SKM-1 treated with dmso at 0.1 percent for 144 hours (cell line): ENCODE results near the gene SSBP4.
A peak's percentile ranks its signal among the peaks of the same experiment; 100 is the strongest.
"Not testable (repeated sequence)": the region's sequence is repeated elsewhere in the genome, so short reads cannot be mapped to it uniquely, and the experiment has no call there.

ENCODE experiments used
- DNase-seq: peaks from one replicate; lab custom pipeline; 2025; ENCODE audit not compliant: unreplicated experiment; lab: John Stamatoyannopoulos, UW

Gene SSBP4

DNA sequence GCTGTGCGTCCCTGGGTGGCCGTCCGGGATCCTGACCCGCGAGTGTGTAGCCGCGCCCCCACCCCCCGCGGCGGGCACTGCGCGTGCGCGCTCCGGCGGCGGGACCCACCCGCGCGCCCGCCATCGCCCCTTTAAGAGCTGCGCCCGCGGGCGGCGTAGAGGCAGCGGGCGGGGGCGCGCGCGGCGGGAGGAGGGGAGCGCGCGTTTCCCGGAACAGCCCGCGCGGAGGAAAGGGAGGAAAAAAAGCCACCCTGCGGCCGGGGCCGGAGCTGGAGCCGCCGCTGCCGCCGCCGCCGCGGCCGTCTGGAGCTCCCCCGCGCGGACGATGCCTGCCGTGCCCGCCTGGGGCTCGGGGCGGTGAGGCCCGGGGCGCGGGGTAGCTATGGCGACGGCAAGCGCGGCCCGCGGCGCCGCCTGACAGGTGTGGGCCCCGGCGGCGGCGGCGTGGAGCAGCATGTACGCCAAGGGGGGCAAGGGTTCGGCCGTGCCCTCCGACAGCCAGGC, at the start of gene SSBP4:
TSS of gene SSBP4 (plus strand) at position 204 of the 504 bp plus-strand sequence. CDS start at position 455, 251 bp downstream.
- peak; percentile 83 for DNase-seq

DNA sequence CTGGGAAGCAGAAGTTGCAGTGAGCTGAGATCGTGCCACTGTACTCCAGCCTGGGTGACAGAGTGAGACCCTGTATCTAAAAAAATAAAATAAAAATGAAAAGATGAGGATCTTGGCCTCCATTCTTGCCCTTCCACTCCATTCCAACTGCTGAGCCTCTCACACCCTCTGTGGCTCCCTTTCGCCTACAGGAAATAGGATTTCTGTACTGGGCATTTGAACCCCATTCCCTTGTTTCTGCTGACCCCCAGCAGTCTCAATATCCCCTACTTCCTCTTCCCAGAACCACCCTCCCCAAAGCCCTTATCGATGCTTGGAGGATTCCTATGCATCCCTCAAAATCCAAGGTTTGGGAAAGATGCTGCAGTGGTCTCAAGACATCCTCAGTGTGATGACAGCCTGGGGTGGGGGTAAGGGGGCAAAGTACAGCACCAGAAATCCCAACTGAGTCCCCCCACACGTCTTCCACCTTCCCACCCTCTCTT, 45.7 kb upstream of the SSBP4 start:
- DNase-seq = no peak

DNA sequence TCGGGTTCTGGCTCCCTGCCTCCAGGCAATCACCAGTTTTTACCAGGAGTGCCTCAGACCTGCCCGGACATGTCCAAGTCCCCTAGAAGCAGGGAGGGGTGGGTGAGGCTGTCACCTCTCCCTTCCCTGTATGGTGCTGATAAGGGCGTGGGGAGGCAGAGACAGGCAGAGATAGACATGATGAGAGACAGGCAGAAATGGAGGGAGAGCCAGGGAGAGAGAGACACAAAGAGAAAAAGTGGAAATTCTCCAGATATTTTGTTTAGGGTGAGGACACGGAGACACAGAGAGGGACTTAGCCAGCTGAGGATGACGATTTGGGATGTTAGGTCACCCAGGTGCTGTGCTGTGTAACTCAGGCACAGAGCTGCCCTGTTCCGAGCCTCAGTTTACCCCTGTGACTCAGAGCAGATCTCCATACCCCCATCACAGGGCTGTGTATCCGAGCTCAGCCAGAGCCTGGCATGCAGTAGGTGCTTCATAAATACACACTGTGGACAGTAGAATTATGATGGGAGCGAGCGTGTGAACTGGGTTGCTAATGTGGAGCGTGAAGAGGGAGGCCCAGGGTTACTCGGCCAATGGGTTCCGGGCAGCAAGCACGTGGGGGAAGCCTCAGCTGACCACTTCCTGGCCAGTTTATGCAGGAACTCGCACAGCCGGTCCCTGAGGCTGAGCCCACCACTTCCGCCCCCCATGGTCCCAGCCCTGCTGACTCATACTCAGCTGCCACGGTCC, 45.1 kb upstream of the SSBP4 start:
- peak; percentile 90 for DNase-seq

DNA sequence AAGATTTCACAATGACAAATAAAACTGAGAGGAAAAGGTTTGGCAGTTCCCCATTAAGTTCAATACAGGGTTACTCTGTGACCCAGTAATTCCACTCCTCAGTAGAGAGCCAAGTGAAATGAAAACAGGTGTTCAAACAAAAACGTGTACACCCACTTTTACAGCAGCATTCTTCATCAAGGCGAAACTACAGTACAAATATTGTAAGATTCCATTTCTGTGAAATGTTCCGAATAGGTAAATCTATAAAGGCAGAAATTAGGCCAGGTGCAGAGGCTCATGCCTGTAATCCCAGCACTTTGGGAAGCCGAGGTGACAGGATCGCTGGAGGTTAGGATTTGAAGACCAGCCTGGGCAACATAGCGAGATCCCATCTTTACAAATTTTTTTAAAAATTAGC, 42.2 kb upstream of the SSBP4 start:
- no peak for DNase-seq

DNA sequence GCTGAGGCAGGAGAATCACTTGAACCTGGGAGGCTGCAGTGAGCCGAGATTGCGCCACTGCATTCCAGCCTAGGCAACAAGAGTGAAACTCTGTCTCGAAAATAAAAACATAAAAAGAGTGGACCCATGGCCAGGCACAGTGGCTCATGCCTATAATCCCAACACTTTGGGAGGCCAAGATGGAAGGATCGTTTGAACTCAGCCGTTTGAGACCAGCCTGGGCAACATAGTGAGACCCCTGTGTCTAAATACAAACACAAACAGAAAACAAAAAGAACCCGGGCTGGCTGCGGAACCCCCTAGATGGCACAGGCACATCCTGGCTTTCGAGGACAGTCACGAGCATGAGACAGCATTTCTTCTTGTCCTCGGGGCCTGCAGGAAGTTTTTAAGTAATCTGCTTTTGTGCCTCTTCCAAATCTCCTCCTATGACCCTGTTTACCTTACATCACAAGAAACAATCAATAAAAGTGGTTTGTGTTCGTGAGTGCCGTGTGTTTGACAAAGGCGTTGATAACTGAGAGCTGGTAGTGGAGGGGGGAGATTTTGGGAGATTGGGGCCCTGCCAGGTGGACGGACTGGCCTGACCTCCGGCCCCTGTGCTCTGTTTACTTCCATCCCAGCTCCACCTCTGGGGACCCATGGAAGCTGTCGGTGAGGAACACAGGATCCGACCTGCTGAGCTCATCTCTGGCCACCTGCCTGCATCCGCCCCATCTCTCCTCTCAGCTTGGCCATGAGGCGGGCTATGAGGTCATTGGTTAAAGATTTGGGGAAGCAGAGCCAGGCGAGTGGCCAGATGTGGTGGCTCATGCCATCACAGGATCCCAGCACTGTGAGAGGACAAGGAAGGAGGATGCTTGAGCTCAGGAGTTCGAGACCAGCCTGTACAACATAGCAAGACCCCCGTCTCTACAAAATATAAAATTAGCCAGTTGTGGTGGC, 39.1 kb upstream of the SSBP4 start:
- no peak for DNase-seq

GRCh38 chr19:18380843-18381242, 38.4 kb upstream of the SSBP4 start:
- no peak for DNase-seq

DNA sequence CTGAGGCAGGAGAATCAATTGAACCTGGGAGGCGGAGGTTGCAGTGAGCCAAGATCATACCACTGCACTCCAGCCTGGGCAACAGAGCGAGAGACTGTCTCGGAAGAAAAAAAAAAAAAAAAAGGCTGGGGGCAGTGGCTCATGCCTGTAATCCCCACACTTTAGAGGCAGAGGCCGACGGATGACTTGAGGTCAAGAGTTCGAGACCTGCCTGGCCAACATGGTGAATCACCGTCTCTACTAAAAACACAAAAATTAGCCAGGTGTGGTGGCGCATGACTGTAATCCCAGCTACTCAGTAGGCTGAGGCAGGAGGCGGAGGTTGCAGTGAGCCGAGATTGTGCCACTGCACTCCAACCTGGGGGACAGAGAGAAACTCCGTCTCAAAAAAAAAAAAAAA, 35.6 kb upstream of the SSBP4 start:
- not testable (repeated sequence) for DNase-seq

DNA sequence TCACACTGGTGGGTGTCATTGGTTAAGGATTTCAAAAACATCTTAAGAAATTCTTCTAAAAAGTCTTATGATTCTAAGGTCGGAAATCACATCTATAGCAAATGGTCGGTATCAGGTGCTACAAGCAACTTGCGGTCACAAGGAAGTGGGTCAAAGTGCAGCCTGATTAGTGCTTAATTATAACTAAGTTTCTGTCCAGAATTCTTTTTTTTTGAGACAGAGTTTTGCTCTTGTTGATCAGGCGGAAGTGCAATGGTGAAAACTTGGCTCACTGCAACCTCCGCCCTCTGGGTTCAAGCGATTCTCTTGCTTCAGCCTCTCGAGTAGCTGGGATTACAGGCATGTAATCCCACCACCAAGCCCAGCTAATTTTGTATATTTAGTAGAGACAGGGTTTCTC, 34.4 kb upstream of the SSBP4 start:
- no peak for DNase-seq

DNA sequence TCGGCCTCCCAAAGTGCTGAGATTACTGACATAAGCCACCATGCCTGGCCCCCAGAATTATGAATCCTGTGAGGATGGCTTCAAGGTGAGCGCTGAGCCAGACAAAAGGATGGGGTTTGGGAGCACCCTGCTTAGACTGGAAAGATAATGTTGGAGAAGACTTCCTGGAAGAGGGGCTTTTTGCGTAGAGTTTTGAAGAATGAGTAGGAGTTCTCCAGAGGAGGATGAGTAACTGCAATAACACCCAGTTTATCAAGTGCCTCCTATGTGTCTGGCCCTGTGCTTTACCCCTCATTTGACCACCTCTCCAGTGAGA, 33.9 kb upstream of the SSBP4 start:
- no peak for DNase-seq

GRCh38 chr19:18385675-18386542, 33.3 kb upstream of the SSBP4 start, which contains the start of gene GDF15:
Gene GDF15, plus strand, starts transcription at chr19:18386158. Its CDS starts 32 bp downstream, at chr19:18386190.
- peak; percentile 43 for DNase-seq

GRCh38 chr19:18386543-18387271, 32.5 kb upstream of the SSBP4 start:
- DNase-seq = no peak

DNA sequence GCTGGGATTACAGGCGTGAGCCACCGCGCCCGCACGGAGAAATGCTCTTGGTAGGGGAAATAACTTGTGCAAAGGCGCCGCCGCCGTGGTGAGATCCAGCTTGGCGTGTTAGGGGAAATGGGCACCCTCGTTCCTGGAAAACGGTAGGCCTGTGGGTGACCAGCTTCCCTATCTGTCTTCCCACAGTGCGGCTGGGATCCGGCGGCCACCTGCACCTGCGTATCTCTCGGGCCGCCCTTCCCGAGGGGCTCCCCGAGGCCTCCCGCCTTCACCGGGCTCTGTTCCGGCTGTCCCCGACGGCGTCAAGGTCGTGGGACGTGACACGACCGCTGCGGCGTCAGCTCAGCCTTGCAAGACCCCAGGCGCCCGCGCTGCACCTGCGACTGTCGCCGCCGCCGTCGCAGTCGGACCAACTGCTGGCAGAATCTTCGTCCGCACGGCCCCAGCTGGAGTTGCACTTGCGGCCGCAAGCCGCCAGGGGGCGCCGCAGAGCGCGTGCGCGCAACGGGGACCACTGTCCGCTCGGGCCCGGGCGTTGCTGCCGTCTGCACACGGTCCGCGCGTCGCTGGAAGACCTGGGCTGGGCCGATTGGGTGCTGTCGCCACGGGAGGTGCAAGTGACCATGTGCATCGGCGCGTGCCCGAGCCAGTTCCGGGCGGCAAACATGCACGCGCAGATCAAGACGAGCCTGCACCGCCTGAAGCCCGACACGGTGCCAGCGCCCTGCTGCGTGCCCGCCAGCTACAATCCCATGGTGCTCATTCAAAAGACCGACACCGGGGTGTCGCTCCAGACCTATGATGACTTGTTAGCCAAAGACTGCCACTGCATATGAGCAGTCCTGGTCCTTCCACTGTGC, 30.9 kb upstream of the SSBP4 start:
- DNase-seq = peak; percentile 32

GRCh38 chr19:18388960-18389725, 30.1 kb upstream of the SSBP4 start:
- DNase-seq = no peak

DNA sequence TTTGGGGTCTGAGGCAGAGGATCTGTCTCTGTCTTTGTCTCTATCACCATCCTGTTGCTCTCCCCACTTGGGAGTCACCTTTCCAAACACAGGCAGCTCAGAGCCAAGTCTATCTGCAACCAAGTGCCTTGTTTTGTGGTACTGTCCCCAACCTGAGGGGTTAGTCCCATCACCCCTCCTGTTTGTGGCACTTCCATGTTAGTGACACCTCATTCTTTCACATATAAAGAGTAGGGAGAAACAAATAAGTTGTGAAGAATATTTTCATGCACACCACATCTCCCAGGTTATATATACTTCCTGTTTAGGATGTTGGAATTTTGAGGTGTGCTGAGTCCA, 29.5 kb upstream of the SSBP4 start:
- DNase-seq = no peak

- DNase-seq = no peak
Measured at GRCh38 chr19:18390065-18390907, 28.9 kb upstream of the SSBP4 start.

GRCh38 chr19:18391509-18392075, 27.6 kb upstream of the SSBP4 start:
- DNase-seq = no peak

DNA sequence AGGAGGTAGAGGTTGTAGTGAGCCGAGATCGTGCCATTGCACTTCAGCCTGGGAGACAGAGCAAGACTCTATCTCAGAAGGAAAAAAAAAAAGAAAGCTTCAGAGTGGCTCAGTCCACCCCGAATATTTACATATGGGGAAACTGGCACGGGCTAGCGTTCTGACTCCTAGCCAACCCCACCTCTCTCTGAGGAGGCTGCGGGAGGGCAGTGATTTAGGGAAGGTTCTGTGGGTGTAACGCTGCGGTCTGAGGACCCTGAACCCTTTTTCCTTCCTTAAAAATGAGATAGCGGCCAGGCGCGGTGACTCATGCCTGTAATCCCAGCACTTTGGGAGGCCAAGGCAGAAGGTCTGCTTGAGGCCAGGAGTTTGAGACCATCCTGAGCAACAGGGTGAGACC, 26.8 kb upstream of the SSBP4 start:
- peak; percentile 74 for DNase-seq
